Caco-2 (cell line): ENCODE results near the gene TPRG1L. TPM values are rescaled to one million over a fixed set of nuclear protein-coding genes. Genes with fewer than 3 reads are reported as not detected.

Experiments used
- BruUV-seq: library from RNA; stranded (reverse); fragments of 400-500 nt; replicated peaks from 2 replicates; lab custom pipeline; 2021; lab: Mats Ljungman, UMichigan
- CTCF ChIA-PET: fragments of 300-600 bp; sonication (Branson Sonifier 250); formaldehyde crosslinking; loops from one replicate; lab custom pipeline; 2022; ENCODE audit warnings: antibody characterized with exemption; lab: Charles Lee
- POLR2A ChIA-PET: fragments of 300-600 bp; sonication (Branson Sonifier 250); formaldehyde crosslinking; loops from one replicate; lab custom pipeline; 2022; ENCODE audit warnings: antibody characterized with exemption; lab: Charles Lee
- DNase-seq, 2 experiments: peaks; one replicate each; pipeline versions ENCODE4 v3.0.0 to v3.0.0-alpha.2; 2020 to 2022
- H3K27me3 ChIP-seq: replicated peaks from 2 replicates; pipeline ENCODE4 v1.6.0; 2011; ENCODE audit warnings: low read length; ENCODE audit not compliant: control insufficient read depth, insufficient read depth
- H3K36me3 ChIP-seq: 2 replicates; pipeline ENCODE4 v1.5.1; 2011; ENCODE audit warnings: low read length; ENCODE audit not compliant: control insufficient read depth, insufficient read depth
- H3K4me1 ChIP-seq: fragments of 250-450 bp; sonication (Bioruptor Pico); 2 replicates; pipeline ENCODE4 v1.5.1; 2020; ENCODE audit warnings: mild to moderate bottlenecking
- H3K4me3 ChIP-seq: 2 replicates; pipeline ENCODE4 v1.5.1; 2011; ENCODE audit warnings: low read depth, mild to moderate bottlenecking, control low read depth, low read length
- H3K9me3 ChIP-seq: fragments of 250-450 bp; sonication (Bioruptor Pico); 2 replicates; pipeline ENCODE4 v1.5.1; 2020; ENCODE audit warnings: mild to moderate bottlenecking, moderate library complexity
- H3K27ac Mint-ChIP-seq: one replicate; pipeline ENCODE4 v1.8.0; 2022; ENCODE audit warnings: mixed read lengths; ENCODE audit not compliant: unreplicated experiment
- H3K27me3 Mint-ChIP-seq: one replicate; pipeline ENCODE4 v1.8.0; 2022; ENCODE audit warnings: mixed read lengths; ENCODE audit not compliant: insufficient read depth, unreplicated experiment
- H3K36me3 Mint-ChIP-seq: one replicate; pipeline ENCODE4 v1.8.0; 2022; ENCODE audit warnings: mild to moderate bottlenecking, mixed read lengths; ENCODE audit not compliant: insufficient read depth, unreplicated experiment
- H3K4me1 Mint-ChIP-seq: one replicate; pipeline ENCODE4 v1.8.0; 2022; ENCODE audit warnings: low read depth, mixed read lengths; ENCODE audit not compliant: unreplicated experiment
- H3K4me3 Mint-ChIP-seq: one replicate; pipeline ENCODE4 v1.8.0; 2022; ENCODE audit warnings: mild to moderate bottlenecking, moderate library complexity, mixed read lengths; ENCODE audit not compliant: unreplicated experiment
- H3K9me3 Mint-ChIP-seq: one replicate; pipeline ENCODE4 v1.8.0; 2022; ENCODE audit warnings: mixed read lengths; ENCODE audit not compliant: unreplicated experiment
- CTCF ChIP-seq, 2 experiments: fragments of 200-600 bp in 1 of 2; IDR thresholded peaks; 1 replicate in 1 of 2; 2 replicates in 1 of 2; pipeline versions ENCODE4 v1.5.1 to v1.8.0; 2011 to 2022; ENCODE audit warnings: antibody characterized with exemption in 1 of 2, control low read depth in 1 of 2, inconsistent platforms in 1 of 2, low read depth in 1 of 2, low read length in 1 of 2, mild to moderate bottlenecking in 1 of 2, moderate library complexity in 1 of 2; ENCODE audit not compliant: insufficient read depth in 1 of 2, severe bottlenecking in 1 of 2, unreplicated experiment in 1 of 2
- intact Hi-C: fragments of 100-400 bp; cut with micrococcal nuclease; formaldehyde crosslinking; loops from one replicate; pipeline ENCODE4 v1.10.0; 2022; ENCODE audit not compliant: unreplicated experiment
- total RNA-seq: library from RNA; stranded (reverse); gene quantifications from 2 replicates; pipeline ENCODE4 v1.2.3, GENCODE V29; 2022

Gene TPRG1L
- total RNA-seq, 1 experiment from 2014 or later = 43.9 TPM

- no TSS peak for BruUV-seq
- Histone ChIP-seq H3K4me1 (0 out of 2 replicates have a peak, but pooled peaks cover 3% of the 10 kb centered on the region), H3K4me3 (no peak overlapping the region), H3K36me3 (no peaks in the 10 kb centered on the region), H3K27me3 (no peaks in the 10 kb centered on the region), H3K9me3 (no peaks in the 10 kb centered on the region)
- no peak for TF ChIP-seq CTCF (IDR thresholded peaks at IDR 0.05; ENCODE audit: insufficient read depth in 1 of 2, low read depth in 1 of 2, low read length in 1 of 2, severe bottlenecking in 1 of 2, unreplicated experiment in 1 of 2)
- H3K4me3 Mint-ChIP-seq = no peak overlapping the region
- no peaks in the 10 kb centered on the region for H3K9me3 Mint-ChIP-seq
- no peak overlapping the region for H3K27ac Mint-ChIP-seq
- CTCF ChIA-PET = interaction anchor here (1.4 kb wide), 1 partner anchor 29 kb away, joined by 5 read pairs; no protein-coding TSS in a partner anchor
- H3K27me3 Mint-ChIP-seq = no peaks in the 10 kb centered on the region
- no peaks in the 10 kb centered on the region for H3K4me1 Mint-ChIP-seq
- no peak for DNase-seq
- POLR2A ChIA-PET = no interaction called here
- intact Hi-C loops = no loop called here
- peaks cover 5% of the 10 kb centered on the region for H3K36me3 Mint-ChIP-seq
These were observed 34.6 kb upstream of the TPRG1L start for GRCh38 chr1:3590139-3590763.

- Mint-ChIP-seq H3K27ac (no peak overlapping the region), H3K4me1 (no peaks in the 10 kb centered on the region), H3K36me3 (peaks cover 5% of the 10 kb centered on the region), H3K9me3 (no peaks in the 10 kb centered on the region), H3K4me3 (no peak overlapping the region), H3K27me3 (no peaks in the 10 kb centered on the region)
- H3K36me3 ChIP-seq = no peaks in the 10 kb centered on the region
- ChIA-PET CTCF (interaction anchor here (0.7 to 1.4 kb wide), 3 partner anchors 28 to 309 kb away, joined by 3 to 5 read pairs (median 4); partner anchors contain the start of gene C1orf174), POLR2A (no interaction called here)
- no peak for DNase-seq
- no peak overlapping the region for H3K4me3 ChIP-seq
- no peaks in the 10 kb centered on the region for H3K9me3 ChIP-seq
- no peak for TF ChIP-seq CTCF (IDR thresholded peaks at IDR 0.05; ENCODE audit: insufficient read depth in 1 of 2, low read depth in 1 of 2, low read length in 1 of 2, severe bottlenecking in 1 of 2, unreplicated experiment in 1 of 2)
- no peaks in the 10 kb centered on the region for H3K27me3 ChIP-seq
- H3K4me1 ChIP-seq = 0 out of 2 replicates have a peak, but pooled peaks cover 3% of the 10 kb centered on the region
- BruUV-seq = no TSS peak
- intact Hi-C loops = no loop called here
These were observed 33.6 kb upstream of the TPRG1L start for GRCh38 chr1:3590951-3591865.

- CTCF ChIA-PET = no interaction called here
- no TSS peak for BruUV-seq
- H3K27me3 ChIP-seq = no peaks in the 10 kb centered on the region
- H3K36me3 ChIP-seq = no peaks in the 10 kb centered on the region
- Mint-ChIP-seq H3K27ac (no peak overlapping the region), H3K27me3 (no peaks in the 10 kb centered on the region), H3K36me3 (no peaks in the 10 kb centered on the region), H3K4me3 (no peak overlapping the region), H3K9me3 (no peaks in the 10 kb centered on the region), H3K4me1 (no peaks in the 10 kb centered on the region)
- no peak for TF ChIP-seq CTCF (IDR thresholded peaks at IDR 0.05; ENCODE audit: insufficient read depth in 1 of 2, low read depth in 1 of 2, low read length in 1 of 2, severe bottlenecking in 1 of 2, unreplicated experiment in 1 of 2)
- POLR2A ChIA-PET = no interaction called here
- no peak overlapping the region for H3K4me3 ChIP-seq
- DNase-seq = no peak
- intact Hi-C loops = no loop called here
- no peaks in the 10 kb centered on the region for H3K9me3 ChIP-seq
- H3K4me1 ChIP-seq = no peaks in the 10 kb centered on the region
These were observed 31.5 kb upstream of the TPRG1L start for GRCh38 chr1:3593334-3593733.
